GM18498 (cell line): Measurements from ENCODE around the gene CPLANE1.
"Not testable (repeated sequence)": the region's sequence is repeated elsewhere in the genome, so short reads cannot be mapped to it uniquely, and the experiment has no call there.

Experiments
- ATAC-seq: cut with Tn5 transposase; IDR thresholded peaks from one replicate; pipeline ENCODE4 v1.9.1; 2021; ENCODE audit warnings: mild to moderate bottlenecking, moderate library complexity; ENCODE audit not compliant: unreplicated experiment

CPLANE1 gene

GRCh38 chr5:37121465-37121864 is 127.7 kb downstream of the CPLANE1 start:
- ATAC-seq: no peak

- no peak for ATAC-seq
Measured at GRCh38 chr5:37121027-37121426, 128.1 kb downstream of the CPLANE1 start.

- no peak for ATAC-seq
Measured at GRCh38 chr5:37120270-37120669, 128.9 kb downstream of the CPLANE1 start.

DNA sequence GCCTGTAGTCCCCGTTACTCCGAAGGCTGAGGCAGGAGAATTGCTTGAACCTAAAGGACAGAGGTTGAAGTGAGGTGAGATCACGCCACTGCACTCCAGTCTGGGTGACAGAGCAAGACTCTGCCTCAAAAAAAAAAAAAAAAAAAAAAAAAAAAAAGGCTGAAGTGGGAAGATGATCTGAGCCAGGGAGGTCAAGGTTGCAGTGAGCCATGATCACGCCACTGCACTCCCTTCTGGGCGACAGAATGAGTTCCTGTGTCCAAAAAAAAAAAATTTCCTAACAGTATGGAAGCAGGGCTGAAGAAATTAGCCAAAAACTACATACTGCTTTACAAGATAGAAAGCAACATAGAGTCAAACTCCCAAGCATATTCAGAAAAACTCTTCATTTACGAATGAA is 132.8 kb downstream of the CPLANE1 start:
- ATAC-seq: no peak

DNA sequence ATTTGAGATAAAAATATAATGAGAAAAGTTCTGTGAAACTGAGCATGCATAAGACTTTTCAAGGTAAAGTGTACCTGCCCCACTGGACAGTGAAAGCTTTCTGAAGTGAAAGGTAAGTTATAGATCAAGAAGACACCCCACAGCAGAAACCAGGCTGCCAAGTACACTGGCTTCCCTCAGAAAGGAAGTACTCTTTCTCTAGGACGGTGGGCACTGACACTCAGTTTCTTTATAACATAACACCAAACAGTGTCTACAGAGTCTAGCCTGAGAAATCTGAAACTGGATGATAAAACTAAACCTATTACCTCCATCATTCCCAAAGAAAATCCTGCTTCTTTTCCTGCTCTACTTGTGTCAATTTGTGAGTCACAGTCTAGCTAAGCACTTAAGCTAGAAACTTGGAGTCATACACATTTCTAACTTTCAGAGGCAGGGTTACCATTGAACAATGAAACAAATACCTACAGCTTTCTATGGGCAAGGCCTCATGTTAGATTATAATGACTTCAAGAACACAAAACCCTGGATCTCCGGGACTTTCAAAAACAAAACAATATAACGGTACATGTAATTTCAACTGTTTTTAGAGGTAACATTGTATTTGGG is 136.7 kb downstream of the CPLANE1 start:
- ATAC-seq: peak; percentile 49

DNA sequence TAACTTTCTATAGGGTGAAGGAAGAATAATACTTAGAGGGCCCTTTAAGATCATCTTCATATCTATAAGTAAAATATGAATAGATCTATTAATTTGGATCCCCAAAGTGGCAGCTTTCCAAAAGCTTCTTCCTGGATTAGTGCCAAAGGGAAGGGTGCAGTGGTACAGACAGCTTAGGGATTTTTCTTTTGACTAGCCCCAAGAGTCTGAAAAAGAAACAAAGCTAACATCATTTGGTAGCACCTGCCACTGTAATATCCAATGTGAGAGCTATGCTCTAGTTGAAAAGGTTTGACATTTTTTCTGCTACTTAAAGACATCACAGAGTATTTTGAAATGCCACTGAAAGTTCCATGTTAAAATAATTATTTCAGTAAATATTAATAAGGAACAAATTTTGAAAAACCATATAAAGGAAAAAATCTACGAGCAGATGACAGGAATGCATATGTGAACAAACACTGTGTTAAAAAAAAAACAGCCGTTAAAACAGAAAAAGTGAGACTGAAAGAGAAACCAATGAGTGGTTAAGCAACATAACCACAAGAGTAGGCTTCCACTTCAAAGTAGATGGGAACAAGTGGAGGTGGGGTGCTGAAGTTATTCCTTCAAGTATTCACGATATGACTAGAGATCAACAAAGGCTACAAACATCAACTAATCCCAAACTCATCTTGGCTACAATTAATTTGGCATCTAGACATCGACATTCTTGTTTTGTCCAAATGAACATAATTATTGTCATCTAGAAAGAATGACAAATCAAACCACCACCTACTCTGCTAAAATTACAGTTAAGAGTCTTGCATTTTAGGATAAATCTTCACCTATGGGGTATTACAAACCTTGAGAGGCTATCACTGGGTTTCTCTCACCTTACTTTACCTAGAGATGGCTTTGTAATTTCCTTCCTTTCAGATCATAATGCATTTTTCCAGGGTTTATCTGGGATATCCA is 137.5 kb downstream of the CPLANE1 start:
- ATAC-seq: peak; percentile 85

GRCh38 chr5:37110135-37110534 is 139.0 kb downstream of the CPLANE1 start:
- ATAC-seq: no peak

DNA sequence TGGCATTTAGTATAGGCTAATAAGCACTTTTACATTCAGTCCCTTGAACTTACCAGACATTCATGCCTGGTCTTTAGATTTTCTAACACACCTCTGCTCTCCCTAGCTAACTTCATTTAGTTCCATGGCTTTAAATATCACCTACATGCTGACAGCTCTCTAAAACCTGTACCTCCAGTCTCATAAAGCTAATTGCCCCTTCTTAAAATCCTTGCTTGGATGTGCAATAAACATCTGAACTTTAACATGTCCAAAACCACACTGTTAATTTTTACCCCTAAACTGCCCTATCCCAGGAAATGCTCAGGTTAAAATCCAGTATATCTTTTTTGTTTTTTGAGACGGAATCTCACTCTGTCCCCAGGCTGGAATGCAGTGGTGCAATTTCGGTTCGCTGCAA is 139.8 kb downstream of the CPLANE1 start:
- no peak for ATAC-seq

DNA sequence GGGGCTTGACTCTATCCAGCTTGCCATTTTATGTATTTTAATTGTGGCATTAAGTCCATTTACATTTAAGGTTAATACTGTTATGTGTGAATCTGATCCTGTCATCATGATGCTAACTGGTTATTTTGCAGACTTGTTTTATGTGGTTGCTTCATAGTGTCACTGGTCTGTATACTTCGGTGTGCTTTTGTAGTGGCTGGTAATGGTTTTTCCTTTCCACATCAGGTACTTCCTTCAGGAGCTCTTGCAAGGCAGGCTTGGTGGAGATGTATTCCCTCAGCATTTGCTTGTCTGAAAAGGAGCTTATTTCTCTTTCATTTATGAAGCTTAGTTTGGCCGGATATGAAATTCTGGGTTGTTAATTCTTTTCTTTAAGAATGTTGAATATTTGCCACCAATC is 145.9 kb downstream of the CPLANE1 start:
- no peak for ATAC-seq

DNA sequence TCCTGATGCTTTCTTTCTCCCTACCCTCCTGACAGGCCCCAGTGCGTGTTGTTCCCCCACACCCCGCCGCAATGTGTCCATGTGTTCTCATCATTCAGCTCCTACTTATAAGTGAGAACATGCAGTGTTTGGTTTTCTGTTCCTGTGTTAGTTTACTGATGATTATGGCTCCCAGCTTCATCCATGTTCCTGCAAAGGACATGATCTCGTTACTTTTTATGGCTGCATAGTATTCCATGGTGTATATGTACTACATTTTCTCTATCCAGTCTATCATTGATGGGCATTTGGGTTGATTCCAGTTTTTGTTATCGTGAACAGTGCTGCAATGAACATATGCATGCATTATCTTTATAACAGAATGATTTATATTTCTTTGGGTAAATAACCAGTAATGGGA is 149.9 kb downstream of the CPLANE1 start:
- ATAC-seq: not testable (repeated sequence)

DNA sequence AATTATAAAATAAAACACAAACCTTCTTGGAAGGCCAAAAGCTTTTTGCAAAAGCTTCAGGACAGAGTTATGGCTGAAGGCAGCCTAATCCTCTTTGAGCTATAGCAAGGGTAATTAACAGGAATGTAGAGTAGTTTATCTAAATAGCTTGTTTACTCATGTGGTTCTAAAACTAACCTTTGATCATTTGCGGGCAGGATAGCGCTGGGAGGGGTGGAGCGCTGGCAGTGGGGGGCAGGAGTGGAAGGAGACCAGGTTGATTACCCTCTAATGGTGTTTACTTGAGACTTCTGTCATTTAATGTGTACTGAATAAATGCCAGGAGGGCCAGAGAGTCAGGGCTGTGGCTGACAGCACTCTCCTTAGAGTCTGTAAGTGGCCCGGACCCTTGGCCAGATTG is 155.4 kb downstream of the CPLANE1 start:
- not testable (repeated sequence) for ATAC-seq

- ATAC-seq: no peak
Measured at GRCh38 chr5:37090781-37091180, 158.4 kb downstream of the CPLANE1 start.

DNA sequence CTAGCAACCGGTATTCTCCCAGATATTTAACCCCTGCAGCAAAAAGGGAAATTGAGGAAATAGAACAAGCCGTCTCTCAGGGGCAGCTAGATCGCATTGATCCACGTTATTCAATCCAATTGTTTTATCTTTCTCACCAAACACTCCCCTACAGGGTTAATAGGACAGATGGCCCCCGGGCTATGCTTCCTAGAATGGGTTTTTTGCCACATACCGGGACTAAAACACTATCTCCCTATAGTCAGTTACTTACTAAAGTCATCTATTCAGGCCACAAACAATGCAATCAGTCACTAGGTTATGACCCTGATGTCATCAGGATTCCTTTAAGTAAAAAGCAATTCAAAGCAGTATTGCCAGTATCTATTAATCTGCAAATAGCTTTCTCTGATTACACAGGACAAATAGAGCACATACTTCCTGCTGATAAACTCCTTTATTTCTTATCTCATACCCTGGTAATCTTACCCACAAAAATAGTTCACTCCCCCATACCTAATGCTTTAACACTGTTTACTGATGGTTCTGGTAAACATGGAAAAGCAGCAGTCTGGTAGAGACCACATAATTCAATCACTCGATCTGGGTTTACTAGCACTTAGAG is 159.0 kb downstream of the CPLANE1 start:
- no peak for ATAC-seq

- no peak for ATAC-seq
Measured at GRCh38 chr5:37088009-37088408, 161.2 kb downstream of the CPLANE1 start.

DNA sequence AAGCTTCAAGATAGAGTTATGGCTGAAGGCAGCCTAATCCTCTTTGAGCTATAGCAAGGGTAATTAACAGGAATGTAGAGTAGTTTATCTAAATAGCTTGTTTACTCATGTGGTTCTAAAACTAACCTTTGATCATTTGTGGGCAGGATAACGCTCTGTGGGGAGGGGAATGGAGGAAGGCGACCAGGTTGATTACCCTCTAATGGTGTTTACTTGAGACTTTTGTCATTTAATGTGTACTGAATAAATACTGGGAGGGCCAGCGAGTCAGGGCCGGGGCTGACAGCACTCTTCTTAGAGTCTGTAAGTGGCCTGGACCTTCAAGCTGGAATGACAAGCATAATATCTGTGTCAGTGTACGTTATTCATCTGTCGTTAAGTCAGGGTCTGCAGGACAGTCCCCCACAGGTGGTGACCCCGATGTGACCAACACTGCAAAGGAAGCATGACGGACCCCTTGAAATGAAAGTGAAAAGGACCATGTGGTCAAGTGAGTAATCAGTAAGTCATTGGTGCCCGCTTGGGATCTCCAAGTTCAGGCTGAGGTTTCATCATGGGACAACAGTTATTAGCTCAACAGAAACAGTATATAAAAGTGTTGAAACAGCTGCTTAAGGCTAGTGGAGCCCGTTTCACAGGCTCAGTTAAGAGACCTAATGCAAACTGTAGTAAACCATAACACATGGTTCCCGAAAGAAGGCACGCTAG is 162.6 kb downstream of the CPLANE1 start:
- no peak for ATAC-seq

- ATAC-seq: not testable (repeated sequence)
Measured at GRCh38 chr5:37086026-37086425, 163.2 kb downstream of the CPLANE1 start.

DNA sequence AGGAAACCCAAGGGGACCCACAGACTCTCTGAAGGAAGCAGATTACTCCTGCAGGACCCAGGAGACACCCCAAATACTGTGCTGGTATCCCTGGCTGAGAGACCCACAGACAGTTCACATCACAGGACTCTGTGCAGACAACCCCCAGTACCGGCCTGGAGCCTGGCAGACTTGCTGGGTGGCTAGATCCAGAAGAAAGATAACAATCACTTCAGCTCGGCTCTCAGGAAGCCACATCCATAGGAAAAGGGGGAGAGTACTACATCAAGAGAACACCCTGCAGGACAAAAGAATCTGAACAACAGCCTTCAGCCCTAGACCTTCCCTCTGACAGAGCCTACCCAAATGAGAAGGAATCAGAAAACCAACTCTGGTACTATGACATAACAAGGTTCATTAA is 166.2 kb downstream of the CPLANE1 start:
- ATAC-seq: not testable (repeated sequence)

DNA sequence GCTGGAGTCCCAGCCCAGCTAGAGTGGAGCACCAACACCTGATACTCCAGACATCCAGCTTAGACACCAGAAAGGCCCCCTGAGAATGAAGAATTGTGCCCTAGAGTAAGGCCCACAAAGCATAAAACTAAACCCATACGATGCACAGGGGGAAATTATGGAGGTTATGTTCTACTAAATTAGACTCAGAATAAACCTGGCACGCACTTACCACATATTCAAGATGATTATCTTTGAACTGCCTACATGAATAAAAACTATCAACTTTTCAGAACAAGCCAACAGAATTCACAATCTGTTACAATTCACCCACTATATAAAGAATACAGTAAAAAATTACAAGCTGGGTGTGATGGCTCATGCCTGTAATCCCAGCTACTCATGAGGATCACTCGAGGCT is 168.5 kb downstream of the CPLANE1 start:
- no peak for ATAC-seq

- no peak for ATAC-seq
Measured at GRCh38 chr5:37077146-37077545, 172.0 kb downstream of the CPLANE1 start.

- no peak for ATAC-seq
Measured at GRCh38 chr5:37075399-37075950, 173.7 kb downstream of the CPLANE1 start.
